ENCODE results near the gene FANCD2. TPM values are rescaled to one million over a fixed set of nuclear protein-coding genes. Genes with fewer than 3 reads are reported as not detected.

Gene FANCD2
- polyA plus RNA-seq, 2 of the 4 experiments (the other 2 are of a cell fraction) = 25.1 to 44.3 TPM

DNA sequence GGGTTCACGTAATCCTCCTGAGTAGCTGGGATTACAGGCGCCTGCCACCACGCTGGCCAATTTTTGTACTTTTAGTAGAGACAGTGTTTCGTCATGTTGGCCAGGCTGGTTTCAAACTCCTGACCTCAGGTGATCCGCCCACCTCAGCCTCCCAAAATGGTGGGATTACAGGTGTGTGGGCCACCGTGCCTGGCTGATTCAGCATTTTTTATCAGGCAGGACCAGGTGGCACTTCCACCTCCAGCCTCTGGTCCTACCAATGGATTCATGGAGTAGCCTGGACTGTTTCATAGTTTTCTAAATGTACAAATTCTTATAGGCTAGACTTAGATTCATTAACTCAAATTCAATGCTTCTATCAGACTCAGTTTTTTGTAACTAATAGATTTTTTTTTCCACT is 124.8 kb downstream of the FANCD2 start:
- Histone ChIP-seq H3K9me3 (no peaks in the 10 kb centered on the region), H3K27ac (no peak overlapping the region), H3K4me3 (no peak overlapping the region), H3K4me1 (no peaks in the 10 kb centered on the region), H3K4me2 (no peak overlapping the region)
- TF ChIP-seq BHLHE40 (IDR thresholded peaks at IDR 0.05; ENCODE audit: low read depth, low read length) = no peak
- peak; percentile 85 for TF ChIP-seq MAFK (IDR thresholded peaks at IDR 0.05; ENCODE audit: partially characterized antibody)
- POLR2A ChIA-PET = interaction anchor here (0.9 kb wide), 1 partner anchor 9 kb away, joined by 3 read pairs; no protein-coding TSS in a partner anchor
- CTCF ChIA-PET = interaction anchor here (2.1 kb wide), 1 partner anchor 9 kb away, joined by 9 read pairs; the partner anchor contains the start of gene VHL
- DNase-seq (ENCODE audit: low read depth in 1 of 2, low spot score in 1 of 2) (no peak), ATAC-seq (no peak), FAIRE-seq (no peak)
- 81% methylated on average over 6 of the region's 6 CpGs for WGBS (ENCODE audit: missing lambda C conversion rate)

Small RNA genes within 50 kb of the gene (small RNA-seq; reads per million reads assigned to genes)
- gene CYCSP10 = 0 reads per million in 6 experiments
- 0 reads per million in 6 experiments for gene RNU6-670P

Other genes starting within 250 kb of the FANCD2 start
- 42.6 and 49.2 TPM in 2 replicates for gene TADA3, start 234.0 kb upstream of the FANCD2 start, polyA plus RNA-seq (2011; rRNA removed)
- gene TADA3, start 234.0 kb upstream of the FANCD2 start, polyA plus RNA-seq (2017; fragmentation: RNase III; extraction: RNeasy Plus Mini Kit Qiagen cat#74134 plus additional on column Dnase treatment) = 44.3 to 53.6 TPM (median 50.3 TPM) in 3 replicates
- gene ARPC4, start 233.4 kb upstream of the FANCD2 start, polyA plus RNA-seq (2011; rRNA removed) = 126 and 140 TPM in 2 replicates
- gene ARPC4, start 233.4 kb upstream of the FANCD2 start, polyA plus RNA-seq (2017; fragmentation: RNase III; extraction: RNeasy Plus Mini Kit Qiagen cat#74134 plus additional on column Dnase treatment) = 292 to 310 TPM (median 298 TPM) in 3 replicates
- 13.0 and 18.1 TPM in 2 replicates for gene TTLL3, start 216.2 kb upstream of the FANCD2 start, polyA plus RNA-seq (2011; rRNA removed)
- 9.9 to 12.8 TPM (median 10.3 TPM) in 3 replicates for gene TTLL3, start 216.2 kb upstream of the FANCD2 start, polyA plus RNA-seq (2017; fragmentation: RNase III; extraction: RNeasy Plus Mini Kit Qiagen cat#74134 plus additional on column Dnase treatment)
- gene RPUSD3, start 182.4 kb upstream of the FANCD2 start, polyA plus RNA-seq (2011; rRNA removed) = 38.9 and 47.1 TPM in 2 replicates
- 42.2 to 45.0 TPM (median 44.5 TPM) in 3 replicates for gene RPUSD3, start 182.4 kb upstream of the FANCD2 start, polyA plus RNA-seq (2017; fragmentation: RNase III; extraction: RNeasy Plus Mini Kit Qiagen cat#74134 plus additional on column Dnase treatment)
- 6.3 and 10.4 TPM in 2 replicates for gene CIDEC, start 146.2 kb upstream of the FANCD2 start, polyA plus RNA-seq (2011; rRNA removed)
- gene CIDEC, start 146.2 kb upstream of the FANCD2 start, polyA plus RNA-seq (2017; fragmentation: RNase III; extraction: RNeasy Plus Mini Kit Qiagen cat#74134 plus additional on column Dnase treatment) = 2.0 to 3.3 TPM (median 2.8 TPM) in 3 replicates
- 63.2 and 79.3 TPM in 2 replicates for gene JAGN1, start 135.8 kb upstream of the FANCD2 start, polyA plus RNA-seq (2011; rRNA removed)
- gene JAGN1, start 135.8 kb upstream of the FANCD2 start, polyA plus RNA-seq (2017; fragmentation: RNase III; extraction: RNeasy Plus Mini Kit Qiagen cat#74134 plus additional on column Dnase treatment) = 48.6 to 53.7 TPM (median 49.6 TPM) in 3 replicates
- gene IL17RE, start 123.6 kb upstream of the FANCD2 start, polyA plus RNA-seq (2011; rRNA removed) = 0.53 and 0.60 TPM in 2 replicates
- 0.44 to 0.67 TPM (median 0.47 TPM) in 3 replicates for gene IL17RE, start 123.6 kb upstream of the FANCD2 start, polyA plus RNA-seq (2017; fragmentation: RNase III; extraction: RNeasy Plus Mini Kit Qiagen cat#74134 plus additional on column Dnase treatment)
- gene IL17RC, start 109.3 kb upstream of the FANCD2 start, polyA plus RNA-seq (2011; rRNA removed) = 7.7 and 12.2 TPM in 2 replicates
- 9.1 to 9.8 TPM (median 9.4 TPM) in 3 replicates for gene IL17RC, start 109.3 kb upstream of the FANCD2 start, polyA plus RNA-seq (2017; fragmentation: RNase III; extraction: RNeasy Plus Mini Kit Qiagen cat#74134 plus additional on column Dnase treatment)
- gene CRELD1, start 92.6 kb upstream of the FANCD2 start, polyA plus RNA-seq (2011; rRNA removed) = 13.1 and 13.9 TPM in 2 replicates
- gene CRELD1, start 92.6 kb upstream of the FANCD2 start, polyA plus RNA-seq (2017; fragmentation: RNase III; extraction: RNeasy Plus Mini Kit Qiagen cat#74134 plus additional on column Dnase treatment) = 9.8 to 13.6 TPM (median 11.1 TPM) in 3 replicates
- 0.50 and 0.53 TPM in 2 replicates for gene PRRT3, start 74.0 kb upstream of the FANCD2 start, polyA plus RNA-seq (2011; rRNA removed)
- gene PRRT3, start 74.0 kb upstream of the FANCD2 start, polyA plus RNA-seq (2017; fragmentation: RNase III; extraction: RNeasy Plus Mini Kit Qiagen cat#74134 plus additional on column Dnase treatment) = 1.1 to 1.3 TPM (median 1.1 TPM) in 3 replicates
- 133 and 170 TPM in 2 replicates for gene EMC3, start 39.6 kb upstream of the FANCD2 start, polyA plus RNA-seq (2011; rRNA removed)
- gene EMC3, start 39.6 kb upstream of the FANCD2 start, polyA plus RNA-seq (2017; fragmentation: RNase III; extraction: RNeasy Plus Mini Kit Qiagen cat#74134 plus additional on column Dnase treatment) = 63.5 to 72.9 TPM (median 65.0 TPM) in 3 replicates
- gene FANCD2OS, start 81.8 kb downstream of the FANCD2 start, polyA plus RNA-seq (2011; rRNA removed) = not detected in 2 replicates
- not detected in 3 replicates for gene FANCD2OS, start 81.8 kb downstream of the FANCD2 start, polyA plus RNA-seq (2017; fragmentation: RNase III; extraction: RNeasy Plus Mini Kit Qiagen cat#74134 plus additional on column Dnase treatment)
- 173 and 189 TPM in 2 replicates for gene BRK1, start 89.2 kb downstream of the FANCD2 start, polyA plus RNA-seq (2011; rRNA removed)
- 184 to 200 TPM (median 191 TPM) in 3 replicates for gene BRK1, start 89.2 kb downstream of the FANCD2 start, polyA plus RNA-seq (2017; fragmentation: RNase III; extraction: RNeasy Plus Mini Kit Qiagen cat#74134 plus additional on column Dnase treatment)
- gene VHL, start 115.3 kb downstream of the FANCD2 start, polyA plus RNA-seq (2011; rRNA removed) = 19.7 and 23.8 TPM in 2 replicates
- gene VHL, start 115.3 kb downstream of the FANCD2 start, polyA plus RNA-seq (2017; fragmentation: RNase III; extraction: RNeasy Plus Mini Kit Qiagen cat#74134 plus additional on column Dnase treatment) = 40.7 to 41.4 TPM (median 41.2 TPM) in 3 replicates
- gene IRAK2, start 138.5 kb downstream of the FANCD2 start, polyA plus RNA-seq (2011; rRNA removed) = 12.5 and 15.3 TPM in 2 replicates
- gene IRAK2, start 138.5 kb downstream of the FANCD2 start, polyA plus RNA-seq (2017; fragmentation: RNase III; extraction: RNeasy Plus Mini Kit Qiagen cat#74134 plus additional on column Dnase treatment) = 7.8 to 9.1 TPM (median 7.9 TPM) in 3 replicates
- 22.4 and 27.6 TPM in 2 replicates for gene TATDN2, start 222.0 kb downstream of the FANCD2 start, polyA plus RNA-seq (2011; rRNA removed)
- gene TATDN2, start 222.0 kb downstream of the FANCD2 start, polyA plus RNA-seq (2017; fragmentation: RNase III; extraction: RNeasy Plus Mini Kit Qiagen cat#74134 plus additional on column Dnase treatment) = 31.7 to 36.0 TPM (median 34.9 TPM) in 3 replicates